22Rv1 (cell line): ENCODE measurements around the gene SDK2.

ENCODE experiments used
- H3K27ac ChIP-seq: fragments of 450-650 bp; 2 replicates; pipeline ENCODE4 v1.5.1; 2017
- ZFX ChIP-seq: fragments of 450-650 bp; IDR thresholded peaks from 2 replicates; pipeline ENCODE4 v1.6.1; 2017; ENCODE audit warnings: antibody characterized with exemption, borderline replicate concordance
- TF ChIP-seq, protein P1 (sequence below): fragments of 450-650 bp; IDR thresholded peaks from 2 replicates; pipeline ENCODE4 v1.5.1; 2017; ENCODE audit warnings: mild to moderate bottlenecking

SDK2 gene

DNA sequence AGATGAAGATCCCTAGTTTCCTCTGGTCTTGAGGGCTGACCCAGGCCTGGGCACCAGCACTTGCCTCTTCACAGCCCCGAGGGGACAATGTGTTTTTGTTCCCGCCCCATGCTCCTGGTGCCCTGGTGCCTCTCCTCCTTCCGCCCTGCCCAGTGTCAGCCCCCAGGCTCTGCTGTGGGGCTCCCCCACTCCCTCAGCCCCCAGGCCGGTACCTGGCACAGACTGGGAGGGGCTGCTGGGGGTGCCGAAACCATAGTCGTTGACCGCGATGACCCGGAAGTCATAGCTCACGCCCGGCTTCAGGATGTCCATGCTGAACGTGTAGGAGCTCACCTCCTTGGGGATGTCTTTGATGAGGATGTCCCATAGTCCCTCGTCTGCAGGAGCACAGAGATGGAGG is 292.0 kb downstream of the SDK2 start:
- no peak overlapping the region for H3K27ac ChIP-seq
- TF ChIP-seq, protein P1, sequence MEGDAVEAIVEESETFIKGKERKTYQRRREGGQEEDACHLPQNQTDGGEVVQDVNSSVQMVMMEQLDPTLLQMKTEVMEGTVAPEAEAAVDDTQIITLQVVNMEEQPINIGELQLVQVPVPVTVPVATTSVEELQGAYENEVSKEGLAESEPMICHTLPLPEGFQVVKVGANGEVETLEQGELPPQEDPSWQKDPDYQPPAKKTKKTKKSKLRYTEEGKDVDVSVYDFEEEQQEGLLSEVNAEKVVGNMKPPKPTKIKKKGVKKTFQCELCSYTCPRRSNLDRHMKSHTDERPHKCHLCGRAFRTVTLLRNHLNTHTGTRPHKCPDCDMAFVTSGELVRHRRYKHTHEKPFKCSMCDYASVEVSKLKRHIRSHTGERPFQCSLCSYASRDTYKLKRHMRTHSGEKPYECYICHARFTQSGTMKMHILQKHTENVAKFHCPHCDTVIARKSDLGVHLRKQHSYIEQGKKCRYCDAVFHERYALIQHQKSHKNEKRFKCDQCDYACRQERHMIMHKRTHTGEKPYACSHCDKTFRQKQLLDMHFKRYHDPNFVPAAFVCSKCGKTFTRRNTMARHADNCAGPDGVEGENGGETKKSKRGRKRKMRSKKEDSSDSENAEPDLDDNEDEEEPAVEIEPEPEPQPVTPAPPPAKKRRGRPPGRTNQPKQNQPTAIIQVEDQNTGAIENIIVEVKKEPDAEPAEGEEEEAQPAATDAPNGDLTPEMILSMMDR = no peak
- no peak for TF ChIP-seq ZFX

DNA sequence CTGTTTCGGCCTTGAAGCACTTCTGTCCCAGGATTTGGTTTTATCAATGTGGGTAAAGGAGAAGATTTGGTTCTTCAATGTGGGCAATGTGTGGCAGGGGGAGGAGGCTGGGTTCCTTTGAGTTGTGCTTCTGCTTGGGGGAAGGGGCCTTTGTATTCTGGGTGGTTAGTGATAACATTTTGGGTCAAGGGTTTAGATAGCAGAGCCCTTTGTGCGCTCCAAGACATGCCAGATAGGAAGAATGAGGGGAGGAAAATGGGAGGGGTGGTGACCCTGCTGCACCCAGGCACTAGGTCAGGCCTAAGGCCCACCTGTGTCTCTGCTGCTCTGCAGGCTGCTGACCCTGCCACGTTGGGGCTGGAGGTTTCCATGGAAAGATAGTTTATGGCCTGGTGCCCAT is 292.5 kb downstream of the SDK2 start:
- H3K27ac ChIP-seq = no peak overlapping the region
- TF ChIP-seq ZFX = no peak
- TF ChIP-seq, protein P1 = no peak

DNA sequence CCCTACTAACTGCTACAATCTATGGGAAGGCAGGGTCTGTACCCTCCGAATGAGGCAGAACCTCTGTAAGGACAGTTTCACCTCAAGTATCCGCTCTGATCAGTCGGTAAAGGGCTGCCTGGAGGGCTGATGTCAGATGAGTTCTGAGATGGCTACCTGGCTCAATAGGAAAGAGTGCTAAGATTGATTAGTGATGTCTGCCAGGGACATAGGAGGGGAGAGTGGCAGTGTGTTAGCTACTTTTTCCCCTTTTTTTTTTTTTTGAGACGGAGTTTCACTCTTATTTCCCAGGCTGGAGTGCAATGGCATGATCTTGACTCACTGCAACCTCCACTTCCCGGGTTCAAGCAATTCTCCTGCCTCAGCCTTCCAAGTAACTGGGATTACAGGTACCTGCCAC is 293.4 kb downstream of the SDK2 start:
- H3K27ac ChIP-seq = no peak overlapping the region
- TF ChIP-seq, protein P1 = no peak
- TF ChIP-seq ZFX = no peak

DNA sequence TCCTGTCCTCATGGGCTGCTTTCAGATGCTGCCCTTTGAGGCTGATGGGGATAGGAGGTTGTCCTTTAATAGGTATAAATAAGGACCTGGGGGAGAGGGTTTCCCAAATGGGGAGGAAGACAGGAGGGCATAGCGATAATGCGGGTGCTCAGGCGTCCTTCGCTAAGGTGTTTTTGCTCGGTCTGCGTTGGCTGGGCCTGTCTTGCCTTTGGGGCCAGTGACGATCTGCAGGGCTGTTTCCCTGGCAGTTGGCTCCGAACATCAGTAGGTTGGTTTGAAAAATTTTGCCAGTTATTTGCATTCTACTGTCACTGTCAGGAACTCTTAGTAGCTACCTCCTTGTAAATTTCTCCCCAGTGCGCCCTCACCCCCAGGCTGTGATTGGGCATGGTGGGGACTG is 294.6 kb downstream of the SDK2 start:
- H3K27ac ChIP-seq = no peak overlapping the region
- TF ChIP-seq, protein P1 = no peak
- TF ChIP-seq ZFX = no peak

DNA sequence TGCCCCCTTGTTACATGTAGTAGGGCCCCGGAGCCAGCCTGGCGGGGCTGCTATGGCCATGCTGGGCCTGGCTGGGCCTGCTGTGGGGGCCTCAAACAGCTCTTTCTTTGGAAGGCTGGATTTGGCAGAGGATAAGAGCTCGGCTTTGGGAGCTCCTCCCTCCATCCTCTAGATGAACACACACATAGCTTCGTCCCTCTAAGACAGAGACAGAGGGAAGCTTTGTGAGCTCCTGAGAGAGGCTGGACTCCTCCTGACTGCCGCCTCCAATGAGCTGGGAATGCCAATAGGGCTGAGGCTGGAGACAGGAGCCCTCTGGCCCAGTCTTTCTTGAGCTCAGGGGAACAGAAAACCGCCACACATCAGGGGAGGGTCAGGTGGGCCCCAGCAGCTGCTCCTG is 295.1 kb downstream of the SDK2 start:
- no peak overlapping the region for H3K27ac ChIP-seq
- no peak for TF ChIP-seq ZFX
- TF ChIP-seq, protein P1 = no peak

DNA sequence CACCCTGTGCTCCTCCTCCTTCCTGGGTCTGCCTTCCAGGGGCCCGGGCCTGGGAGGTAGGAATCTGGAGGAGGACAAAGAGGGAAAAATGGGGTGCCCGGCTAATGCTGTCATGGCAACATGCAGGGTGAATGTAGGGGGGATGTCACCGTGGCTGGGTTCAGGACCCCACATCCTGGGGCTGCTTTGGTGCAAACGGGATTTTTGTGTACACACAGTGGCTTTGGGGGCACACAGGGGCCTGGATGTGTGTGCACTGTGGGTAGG is 295.5 kb downstream of the SDK2 start:
- no peak overlapping the region for H3K27ac ChIP-seq
- TF ChIP-seq ZFX = no peak
- TF ChIP-seq, protein P1 = no peak

DNA sequence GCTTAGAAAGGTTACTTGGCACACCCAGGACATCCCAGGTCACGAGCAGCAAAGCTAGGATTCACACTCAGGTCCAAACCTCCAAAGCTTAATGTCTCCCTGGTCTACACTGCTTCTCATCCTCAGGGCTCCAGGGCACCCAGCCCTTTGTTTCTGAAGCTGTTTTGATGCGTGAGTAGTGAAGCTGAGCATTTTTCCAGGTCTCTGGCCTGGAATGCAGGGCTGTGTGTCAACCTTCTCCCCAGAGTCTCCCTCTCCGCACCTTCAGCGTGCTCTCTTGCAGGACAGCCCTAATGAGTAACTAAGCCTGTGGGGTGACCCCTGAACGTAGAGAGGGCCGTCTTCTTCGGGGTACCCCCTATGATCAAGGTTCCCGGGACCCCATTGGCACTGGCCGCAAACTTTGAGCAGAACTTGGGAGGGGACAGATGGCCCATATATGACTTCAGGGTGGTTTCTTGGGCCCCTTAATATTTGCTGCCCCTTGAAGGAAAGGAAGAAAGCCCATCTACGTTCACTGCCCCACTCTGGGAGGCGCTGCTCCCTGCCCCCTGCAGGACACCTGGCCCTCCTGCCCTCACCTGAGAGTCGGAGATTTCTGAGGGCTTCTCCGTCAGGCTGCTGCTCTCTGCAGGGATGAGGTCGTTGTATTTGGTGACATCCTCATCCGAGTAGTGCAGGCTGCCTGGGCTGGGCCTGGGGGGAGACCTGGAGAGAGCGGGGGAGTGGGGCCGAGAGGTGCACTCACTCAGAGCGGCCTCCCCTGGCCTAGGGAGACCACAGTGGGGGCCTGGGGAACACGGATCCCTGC is 296.0 kb downstream of the SDK2 start:
- TF ChIP-seq, protein P1 = no peak
- TF ChIP-seq ZFX = no peak
- no peak overlapping the region for H3K27ac ChIP-seq
